Type B pancreatic cell (in vitro differentiated cells): ENCODE data around the gene IZUMO1. TPM values are rescaled to one million over a fixed set of nuclear protein-coding genes. Genes with fewer than 3 reads are reported as not detected.

ENCODE experiments used
- DNase-seq: peaks from one replicate; pipeline ENCODE4 v3.0.0; 2021; ENCODE audit warnings: mixed read lengths; ENCODE audit not compliant: unreplicated experiment; ENCODE audit errors: extremely low spot score
- H3K27ac Mint-ChIP-seq: 2 replicates; pipeline ENCODE4 v1.8.0; 2021; ENCODE audit warnings: mild to moderate bottlenecking, mixed read lengths
- H3K27me3 Mint-ChIP-seq: 2 replicates; pipeline ENCODE4 v1.8.0; 2021; ENCODE audit warnings: mixed read lengths
- H3K36me3 Mint-ChIP-seq: 2 replicates; pipeline ENCODE4 v1.8.0; 2021; ENCODE audit warnings: mixed read lengths
- H3K4me1 Mint-ChIP-seq: one replicate; pipeline ENCODE4 v1.8.0; 2021; ENCODE audit warnings: mixed read lengths; ENCODE audit not compliant: unreplicated experiment
- H3K4me3 Mint-ChIP-seq: 2 replicates; pipeline ENCODE4 v1.8.0; 2021; ENCODE audit warnings: mild to moderate bottlenecking, mixed read lengths
- H3K9me3 Mint-ChIP-seq: 2 replicates; pipeline ENCODE4 v1.8.0; 2021; ENCODE audit warnings: mixed read lengths
- CTCF ChIP-seq: fragments of 200-600 bp; sonication (generic); conservative IDR thresholded peaks from 2 replicates; pipeline ENCODE4 v1.5.0; 2021; ENCODE audit warnings: antibody characterized with exemption, mild to moderate bottlenecking
- total RNA-seq: library from RNA; stranded (reverse); gene quantifications from 2 replicates; pipeline ENCODE4 v1.2.1, GENCODE V29; 2021; ENCODE audit warnings: low replicate concordance

Gene IZUMO1
- total RNA-seq, 1 donor from 2014 or later, result 4.8 TPM

GRCh38 chr19:48741129-48741999 is 5.3 kb downstream of the IZUMO1 start:
- no peak for TF ChIP-seq CTCF
- peaks cover 10% of the 10 kb centered on the region for H3K4me1 Mint-ChIP-seq
- DNase-seq, result no peak
- peaks cover 3% of the 10 kb centered on the region for H3K27me3 Mint-ChIP-seq
- H3K27ac Mint-ChIP-seq, result no peak overlapping the region
- peak overlapping the region; percentile 39 for H3K4me3 Mint-ChIP-seq
- peaks cover 5% of the 10 kb centered on the region for H3K36me3 Mint-ChIP-seq
- H3K9me3 Mint-ChIP-seq, result no peaks in the 10 kb centered on the region

GRCh38 chr19:48740164-48740972 is 6.3 kb downstream of the IZUMO1 start, which contains the start of gene RASIP1:
Gene RASIP1, minus strand, starts transcription at chr19:48740610. Its CDS starts 328 bp downstream, at chr19:48740282.
- H3K27ac Mint-ChIP-seq, result no peak within 1 kb of the TSS
- H3K36me3 Mint-ChIP-seq, result no peaks in the 10 kb centered on the region
- peaks cover 3% of the 10 kb centered on the region for H3K27me3 Mint-ChIP-seq
- peaks cover 10% of the 10 kb centered on the region for H3K4me1 Mint-ChIP-seq
- DNase-seq, result no peak
- TF ChIP-seq CTCF, result no peak
- no peaks in the 10 kb centered on the region for H3K9me3 Mint-ChIP-seq
- peak within 1 kb of the TSS; percentile 39 for H3K4me3 Mint-ChIP-seq

GRCh38 chr19:48739404-48740163 is 7.1 kb downstream of the IZUMO1 start:
- H3K27me3 Mint-ChIP-seq, result peaks cover 7% of the 10 kb centered on the region
- peak overlapping the region; percentile 34 for H3K4me3 Mint-ChIP-seq
- no peak for DNase-seq
- no peak for TF ChIP-seq CTCF
- H3K36me3 Mint-ChIP-seq, result peaks cover 5% of the 10 kb centered on the region
- peaks cover 5% of the 10 kb centered on the region for H3K9me3 Mint-ChIP-seq
- H3K4me1 Mint-ChIP-seq, result peaks cover 15% of the 10 kb centered on the region
- H3K27ac Mint-ChIP-seq, result no peak overlapping the region

- DNase-seq, result peak; percentile 98
- TF ChIP-seq CTCF, result peak; percentile 60
These were observed 7.9 kb downstream of the IZUMO1 start for GRCh38 chr19:48738557-48739403.

More at GRCh38 chr19:48738557-48739403, 7.9 kb downstream of the IZUMO1 start:
- Mint-ChIP-seq H3K27me3 (peaks cover 7% of the 10 kb centered on the region), H3K4me1 (peaks cover 15% of the 10 kb centered on the region), H3K9me3 (peaks cover 5% of the 10 kb centered on the region), H3K4me3 (peak overlapping the region; percentile 88), H3K36me3 (peaks cover 5% of the 10 kb centered on the region), H3K27ac (peak overlapping the region; percentile 87)
